Stimulated activated naive CD8-positive, alpha-beta T cell treated with anti-CD3 and anti-CD28 coated beads, Interleukin-15, amount 100 ng/mL, for 72 hours (primary cell): ENCODE data around the gene EZR.
"Not testable (repeated sequence)": the region's sequence is repeated elsewhere in the genome, so short reads cannot be mapped to it uniquely, and the experiment has no call there.

Source experiments
- ATAC-seq: fragments of 150-1000 bp; cut with Tn5 transposase; 2 replicates; pipeline ENCODE4 v1.10.0; 2021; ENCODE audit warnings: mild to moderate bottlenecking, moderate library complexity
- DNase-seq, 2 donors: peaks; one replicate each; pipeline ENCODE4 v3.0.0; 2021 to 2022
- H3K27ac Mint-ChIP-seq, 2 donors: one replicate each; pipeline ENCODE4 v1.8.0; 2022; ENCODE audit warnings: mild to moderate bottlenecking in 2 of 2, mixed read lengths in 2 of 2, moderate library complexity in 2 of 2
- H3K27me3 Mint-ChIP-seq: one replicate; pipeline ENCODE4 v1.8.0; 2022; ENCODE audit warnings: mixed read lengths
- H3K4me1 Mint-ChIP-seq: one replicate; pipeline ENCODE4 v1.8.0; 2022; ENCODE audit warnings: mild to moderate bottlenecking, mixed read lengths
- H3K4me3 Mint-ChIP-seq, 2 donors: one replicate each; pipeline ENCODE4 v1.8.0; 2022; ENCODE audit warnings: mild to moderate bottlenecking in 2 of 2, mixed read lengths in 2 of 2, moderate library complexity in 1 of 2
- H3K9me3 Mint-ChIP-seq, 2 donors: one replicate each; pipeline ENCODE4 v1.8.0; 2022; ENCODE audit warnings: mixed read lengths in 2 of 2

The EZR gene

DNA sequence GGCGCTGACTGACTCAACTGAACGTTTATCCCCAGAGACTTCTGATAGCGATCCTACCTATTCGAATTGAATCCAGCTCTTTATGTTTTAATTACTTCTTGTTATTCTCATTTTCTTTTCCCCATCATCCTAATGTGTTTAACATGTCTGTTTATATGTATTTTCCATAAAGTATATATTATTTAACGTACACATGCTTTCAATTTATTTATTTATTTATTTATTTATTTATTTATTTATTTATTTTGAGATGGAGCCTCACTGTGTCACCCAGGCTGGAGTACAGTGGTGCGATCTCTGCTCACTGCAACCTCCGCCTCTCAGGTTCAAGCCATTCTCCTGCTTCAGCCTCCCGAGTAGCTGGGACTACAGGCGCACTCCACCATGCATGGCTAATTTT lies 13.6 kb upstream of the EZR start:
- H3K27me3 Mint-ChIP-seq, ATAC-seq, H3K4me3 Mint-ChIP-seq, H3K4me1 Mint-ChIP-seq, H3K27ac Mint-ChIP-seq, DNase-seq, H3K9me3 Mint-ChIP-seq: not testable (repeated sequence)

DNA sequence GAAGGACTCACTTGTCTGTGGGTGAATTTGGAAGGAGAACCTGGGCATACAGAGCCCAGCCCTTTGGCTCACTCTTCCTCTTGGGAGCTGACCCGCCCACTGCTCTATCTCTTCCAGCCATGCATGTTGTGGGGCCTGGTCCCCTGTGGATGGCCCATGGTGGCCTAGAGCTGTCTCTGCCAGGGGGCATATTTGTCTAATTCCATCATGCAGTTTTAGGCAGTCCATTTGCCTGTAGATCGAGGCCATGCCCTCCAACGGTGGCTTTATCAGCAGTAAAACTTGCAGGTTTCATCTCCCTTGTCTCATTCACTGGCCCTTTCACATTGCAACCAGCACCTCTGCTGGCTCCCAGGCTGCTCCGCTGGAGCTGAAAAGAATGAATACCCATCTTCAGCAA lies 12.9 kb upstream of the EZR start:
- peaks cover 5% of the 10 kb centered on the region for H3K4me1 Mint-ChIP-seq
- no peak for ATAC-seq
- no peaks in the 10 kb centered on the region for H3K9me3 Mint-ChIP-seq
- H3K4me3 Mint-ChIP-seq = no peak overlapping the region
- no peak overlapping the region for H3K27ac Mint-ChIP-seq
- H3K27me3 Mint-ChIP-seq = no peaks in the 10 kb centered on the region
- DNase-seq = no peak

DNA sequence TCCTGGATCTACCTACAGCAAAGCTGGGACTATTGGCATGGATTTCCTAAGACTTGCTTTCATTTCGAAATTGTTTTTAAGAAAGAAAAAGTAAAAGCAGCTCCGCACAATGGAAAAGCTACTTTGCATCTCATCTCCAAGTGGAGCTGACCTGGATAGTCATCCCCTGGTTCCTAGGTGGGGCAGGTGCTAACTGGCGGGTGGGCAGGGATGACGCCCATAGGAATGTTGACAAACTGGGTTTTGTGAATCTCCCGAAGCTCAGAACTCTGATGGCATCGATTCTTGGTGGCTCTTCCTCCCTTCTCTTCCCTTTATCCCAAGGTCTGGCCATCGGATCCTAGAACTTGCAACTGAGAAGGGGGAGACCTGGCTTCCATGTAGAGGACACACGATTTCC lies 12.4 kb upstream of the EZR start:
- Mint-ChIP-seq H3K27ac (no peak overlapping the region), H3K27me3 (no peaks in the 10 kb centered on the region), H3K4me3 (no peak overlapping the region), H3K4me1 (peaks cover 9% of the 10 kb centered on the region), H3K9me3 (no peaks in the 10 kb centered on the region)
- no peak for DNase-seq
- ATAC-seq = no peak

DNA sequence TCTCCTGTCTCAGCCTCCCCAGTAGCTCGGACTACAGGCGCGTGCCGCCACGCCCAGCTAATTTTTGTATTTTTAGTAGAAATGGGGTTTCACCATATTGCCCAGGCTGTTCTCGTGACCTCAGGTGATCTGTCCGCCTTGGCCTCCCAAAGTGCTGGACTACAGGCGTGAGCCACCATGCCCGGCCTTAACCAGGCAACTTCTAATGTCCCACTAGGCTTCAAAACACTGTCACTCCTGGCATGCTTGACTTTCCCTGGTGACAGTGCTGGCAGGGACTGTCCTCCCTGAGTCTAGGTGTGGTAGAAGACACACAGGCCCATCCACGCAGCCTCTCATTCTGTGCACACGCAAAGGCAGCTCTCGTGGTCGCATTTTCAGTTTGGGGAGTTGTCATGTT lies 11.6 kb upstream of the EZR start:
- H3K4me1 Mint-ChIP-seq = peaks cover 12% of the 10 kb centered on the region
- H3K27ac Mint-ChIP-seq = no peak overlapping the region
- ATAC-seq = no peak

DNA sequence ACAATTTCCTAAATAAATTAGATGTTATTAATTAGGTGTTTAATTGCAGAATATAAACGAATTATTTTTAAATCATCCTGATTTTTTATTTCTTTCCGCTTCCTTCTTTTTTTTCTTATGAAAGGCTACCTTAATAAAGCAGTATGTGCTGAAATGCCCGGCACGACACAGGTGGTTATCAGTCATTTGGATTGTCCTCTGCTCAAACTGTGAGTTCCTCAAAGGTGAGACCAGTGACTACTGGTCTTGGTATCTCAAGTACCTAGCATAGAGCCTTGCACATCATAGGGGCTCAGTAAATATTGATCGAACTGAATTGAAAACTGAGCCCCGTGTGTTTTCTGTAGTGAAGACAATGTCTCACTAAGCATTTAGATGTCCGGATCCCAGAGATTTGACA lies 9.6 kb upstream of the EZR start:
- ATAC-seq (no peak), DNase-seq (no peak)
- Mint-ChIP-seq H3K27me3 (no peaks in the 10 kb centered on the region), H3K4me3 (no peak overlapping the region), H3K9me3 (no peaks in the 10 kb centered on the region), H3K27ac (peak overlapping the region in 1 of 2 donors; percentile 1), H3K4me1 (peaks cover 12% of the 10 kb centered on the region)

More for the DNA sequence above, 11.6 kb upstream of the EZR start:
- H3K4me3 Mint-ChIP-seq = no peak overlapping the region
- H3K9me3 Mint-ChIP-seq = no peaks in the 10 kb centered on the region
- H3K27me3 Mint-ChIP-seq = no peaks in the 10 kb centered on the region
- no peak for DNase-seq

DNA sequence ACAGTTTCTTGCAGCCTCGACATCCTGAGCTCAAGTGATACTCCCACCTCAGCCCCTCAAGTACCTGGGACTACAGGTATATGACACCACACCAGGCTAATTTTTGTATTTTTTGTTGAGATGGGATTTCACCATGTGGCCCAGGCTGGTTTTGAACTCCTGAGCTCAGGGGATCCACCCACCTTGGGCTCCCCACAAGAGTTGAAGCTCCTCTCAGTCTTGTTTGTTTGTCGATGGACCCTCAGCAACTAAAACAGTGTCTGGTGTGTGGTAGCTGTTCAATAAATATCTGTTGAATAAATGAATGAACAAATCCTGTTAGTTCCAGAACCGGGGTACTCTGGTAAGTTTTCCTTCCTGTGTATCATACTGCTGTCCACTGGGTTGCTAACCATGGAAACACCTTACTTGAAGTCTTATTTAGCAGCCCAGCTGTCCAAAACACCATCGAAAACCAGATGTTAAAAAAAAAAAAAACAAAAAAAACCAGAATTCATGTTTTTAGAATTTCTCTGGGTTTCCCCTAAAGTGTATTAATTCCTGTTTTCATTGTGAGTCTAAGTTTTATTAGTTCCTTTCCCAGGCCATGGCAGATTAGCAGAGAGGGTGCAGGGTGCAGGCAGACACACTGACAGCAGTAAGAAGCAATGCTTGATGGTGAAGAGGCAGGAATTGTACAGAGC lies 7.8 kb upstream of the EZR start:
- Mint-ChIP-seq H3K27ac (no peak overlapping the region), H3K4me1 (peaks cover 24% of the 10 kb centered on the region), H3K9me3 (no peaks in the 10 kb centered on the region), H3K4me3 (no peak overlapping the region), H3K27me3 (no peaks in the 10 kb centered on the region)
- no peak for ATAC-seq
- no peak for DNase-seq

DNA sequence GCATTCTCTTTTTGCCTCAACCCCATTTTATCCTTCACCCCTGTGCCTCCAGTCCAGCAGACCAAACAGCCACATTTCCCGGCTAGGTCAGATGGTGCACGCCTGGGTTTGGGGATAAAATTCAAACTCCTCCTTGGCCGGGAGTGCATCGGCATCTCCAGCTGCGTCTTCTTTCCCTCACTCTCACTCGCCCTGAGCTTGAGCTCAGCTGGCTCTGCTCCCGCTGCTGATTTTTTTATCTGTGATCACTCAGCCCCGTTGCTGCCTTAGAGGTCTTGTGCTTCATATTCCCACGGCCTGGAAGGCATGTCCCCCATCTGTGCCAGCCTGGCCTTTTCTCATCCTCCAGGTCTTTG lies 6.8 kb upstream of the EZR start:
- H3K9me3 Mint-ChIP-seq = no peaks in the 10 kb centered on the region
- H3K4me1 Mint-ChIP-seq = peaks cover 30% of the 10 kb centered on the region
- no peak overlapping the region for H3K27ac Mint-ChIP-seq
- no peak overlapping the region for H3K4me3 Mint-ChIP-seq
- DNase-seq (no peak), ATAC-seq (no peak)
- no peaks in the 10 kb centered on the region for H3K27me3 Mint-ChIP-seq

DNA sequence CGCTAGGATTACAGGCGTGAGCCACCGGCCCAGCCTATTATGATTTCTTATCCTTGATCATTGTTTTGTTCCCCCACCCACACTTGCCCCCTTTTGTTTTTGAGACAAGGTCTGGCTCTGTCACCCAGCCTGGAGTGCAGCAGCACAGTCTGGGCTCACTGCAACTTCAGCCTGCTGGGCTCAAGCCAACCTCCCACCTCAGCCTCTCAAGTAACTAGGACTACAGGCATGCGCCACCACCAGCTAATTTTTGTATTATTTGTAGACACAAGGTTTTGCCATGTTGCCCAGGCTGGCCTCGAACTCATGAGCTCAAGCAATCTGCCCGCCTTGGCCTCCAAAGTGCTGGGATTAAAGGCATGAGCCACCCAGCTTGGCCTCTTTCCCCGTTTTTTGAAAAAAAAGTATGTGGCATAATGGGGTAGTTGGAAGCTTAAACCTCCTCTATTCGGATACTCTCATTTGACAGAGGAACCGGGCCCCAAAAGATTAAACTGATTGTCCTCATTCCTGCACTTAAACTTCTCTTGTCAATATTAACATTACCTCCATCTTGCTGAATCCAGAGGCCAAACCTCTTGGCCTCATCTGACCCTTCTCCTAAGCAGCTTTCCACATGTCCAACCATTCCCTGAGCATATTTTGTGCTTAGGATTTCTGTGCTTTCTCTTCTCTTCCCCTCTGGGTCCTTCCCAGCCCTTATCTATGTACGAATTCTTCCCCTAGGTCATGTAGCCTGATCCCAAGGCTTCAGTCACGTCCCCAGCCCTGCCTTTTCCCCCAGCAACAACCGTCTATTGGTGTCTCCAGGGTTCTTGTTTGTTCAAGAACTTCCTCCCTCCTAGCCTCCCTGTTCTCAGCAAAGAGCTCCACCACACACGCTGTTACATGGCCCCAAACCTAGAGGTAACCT lies 6.1 kb upstream of the EZR start:
- no peak overlapping the region for H3K4me3 Mint-ChIP-seq
- peaks cover 31% of the 10 kb centered on the region for H3K4me1 Mint-ChIP-seq
- H3K27ac Mint-ChIP-seq = no peak overlapping the region
- DNase-seq (no peak), ATAC-seq (no peak)
- no peaks in the 10 kb centered on the region for H3K9me3 Mint-ChIP-seq
- no peaks in the 10 kb centered on the region for H3K27me3 Mint-ChIP-seq

DNA sequence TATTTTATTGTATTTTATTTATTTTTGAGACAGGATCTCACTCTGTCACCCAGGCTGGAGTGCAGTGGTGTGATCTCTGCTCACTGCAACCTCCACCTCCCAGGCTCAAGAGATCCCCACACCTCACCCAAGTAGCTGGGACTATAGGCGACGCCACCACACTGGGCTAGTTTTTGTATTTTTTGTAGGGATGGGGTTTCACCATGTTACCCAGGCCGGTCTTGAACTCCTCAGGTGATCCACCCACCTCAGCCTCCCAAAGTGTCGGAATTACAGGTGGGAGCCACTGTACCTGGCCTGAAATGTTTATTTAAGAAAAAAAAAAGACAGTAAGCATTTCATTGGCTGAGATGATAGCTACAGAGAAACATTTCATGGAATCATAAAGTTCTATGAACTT lies 4.4 kb upstream of the EZR start:
- not testable (repeated sequence) for DNase-seq, H3K9me3 Mint-ChIP-seq, H3K27ac Mint-ChIP-seq, ATAC-seq, H3K27me3 Mint-ChIP-seq, H3K4me3 Mint-ChIP-seq
- peaks cover 42% of the 10 kb centered on the region for H3K4me1 Mint-ChIP-seq

DNA sequence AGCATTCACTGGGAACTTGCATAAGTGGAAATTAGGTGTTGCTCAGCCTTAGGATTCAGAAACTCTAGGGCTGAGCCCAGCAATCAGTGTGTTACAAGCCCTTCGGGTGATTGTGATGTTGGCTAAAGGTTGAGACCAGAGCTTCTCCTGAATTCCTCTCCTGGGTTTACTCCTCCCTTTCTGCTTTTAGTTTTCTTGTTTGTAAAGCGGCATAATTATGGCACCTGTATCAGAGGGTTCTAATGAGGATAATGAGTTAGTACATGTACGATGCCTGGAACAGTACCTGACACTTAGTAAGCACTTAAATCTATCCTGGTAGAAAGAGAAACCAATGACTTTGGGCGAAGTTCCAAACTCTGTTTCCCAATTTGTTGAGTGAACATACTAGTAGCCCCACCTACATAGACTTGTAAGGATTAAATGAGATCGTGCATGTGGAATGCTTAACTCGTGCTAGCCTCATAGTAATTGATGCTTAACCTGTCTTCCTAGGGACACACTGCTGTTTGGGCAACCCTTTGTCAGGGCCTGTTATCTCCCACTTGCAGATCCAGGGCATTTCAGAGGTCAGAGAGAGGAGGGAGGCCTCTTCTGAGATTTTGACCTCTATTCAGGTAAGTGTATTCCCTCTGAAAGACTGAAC lies 932 bp upstream of the EZR start:
- Mint-ChIP-seq H3K4me1 (peaks cover 53% of the 10 kb centered on the region), H3K27me3 (no peaks in the 10 kb centered on the region)
- no peak for ATAC-seq

DNA sequence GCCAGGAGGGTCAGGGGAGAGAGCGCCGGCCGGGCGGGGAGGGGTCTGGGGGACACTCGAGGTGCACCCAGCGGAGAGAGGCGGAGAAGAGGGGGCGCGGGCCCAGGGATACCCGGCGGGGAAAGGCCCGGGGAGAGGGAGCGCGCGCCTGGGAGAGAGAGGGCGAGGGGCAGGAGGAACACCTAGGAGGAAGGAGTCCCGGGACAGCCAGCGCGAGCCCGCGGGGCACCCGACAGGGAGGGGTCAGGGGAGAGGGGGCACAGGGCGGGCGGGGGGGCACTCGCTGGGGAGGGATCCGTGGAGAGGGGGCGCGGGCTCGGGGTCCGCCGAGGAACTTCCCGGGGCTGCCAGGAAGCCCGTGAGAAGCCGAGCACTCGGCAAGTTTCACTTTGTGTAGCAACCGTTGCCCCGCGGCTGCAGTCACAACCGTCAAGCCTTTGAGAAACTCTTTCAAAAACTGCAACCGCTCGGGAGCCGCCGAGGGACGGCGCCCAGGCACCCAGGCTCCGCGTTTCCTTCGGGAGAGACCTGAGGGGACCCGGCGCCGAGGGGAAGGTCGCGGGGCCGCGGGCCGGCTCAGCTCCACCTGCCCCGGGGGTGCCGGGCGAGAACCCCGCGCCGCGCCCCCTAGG lies 471 bp downstream of the EZR start:
- ATAC-seq (peak; percentile 64), DNase-seq (peak; percentile 78 to 82)
- H3K4me1 Mint-ChIP-seq = peaks cover 67% of the 10 kb centered on the region
- H3K9me3 Mint-ChIP-seq = no peaks in the 10 kb centered on the region
- peak overlapping the region; percentile 57 to 85 for H3K27ac Mint-ChIP-seq
- H3K4me3 Mint-ChIP-seq = peak overlapping the region; percentile 92 to 98
- H3K27me3 Mint-ChIP-seq = no peaks in the 10 kb centered on the region

More for the DNA sequence above, 932 bp upstream of the EZR start:
- no peak for DNase-seq
- peak overlapping the region; percentile 30 to 76 for H3K27ac Mint-ChIP-seq
- no peaks in the 10 kb centered on the region for H3K9me3 Mint-ChIP-seq
- peak overlapping the region; percentile 59 to 67 for H3K4me3 Mint-ChIP-seq

DNA sequence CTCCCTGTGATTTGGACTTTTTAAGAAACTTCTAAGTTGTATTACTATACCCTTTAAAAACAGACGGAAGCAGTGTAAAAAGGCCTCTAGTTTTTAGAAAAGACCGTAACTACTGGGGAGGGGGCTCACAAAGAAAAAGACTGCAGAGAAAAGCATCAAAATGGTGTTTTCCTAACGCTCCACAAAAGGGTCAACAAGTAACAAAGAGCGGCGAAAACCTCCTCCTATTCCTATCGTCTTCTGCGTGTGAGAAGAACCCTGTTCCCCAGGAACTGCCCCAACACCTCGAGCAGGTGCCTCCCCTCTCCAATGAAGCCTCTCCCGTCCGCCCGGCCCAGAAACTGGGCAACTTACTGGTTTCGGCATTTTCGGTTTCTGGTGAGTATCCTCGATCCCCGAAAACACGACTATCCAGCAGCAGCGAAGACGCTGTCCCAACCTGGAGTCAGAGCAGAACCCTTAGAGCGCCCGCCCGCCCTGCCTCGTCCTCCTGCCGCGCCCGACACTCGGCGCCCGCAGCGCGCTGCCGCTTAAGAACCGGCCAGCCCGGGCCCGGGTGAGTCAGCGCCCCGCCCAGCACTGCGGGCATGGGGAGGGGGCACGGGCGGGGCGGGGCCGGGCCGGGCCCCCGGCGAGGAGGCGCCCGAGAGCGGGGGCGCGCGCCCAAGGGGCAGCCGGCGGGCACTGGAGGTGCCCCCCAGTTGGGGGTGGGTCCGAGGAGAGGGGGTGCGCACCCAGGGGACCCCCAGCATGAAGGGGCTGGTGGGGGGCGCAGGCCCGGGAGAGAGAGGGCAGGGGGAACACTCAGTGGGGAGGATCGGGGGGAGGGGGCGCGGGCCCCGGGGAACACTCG lies 1.2 kb downstream of the EZR start:
- Mint-ChIP-seq H3K27me3 (no peaks in the 10 kb centered on the region), H3K9me3 (no peaks in the 10 kb centered on the region), H3K27ac (peak overlapping the region; percentile 96), H3K4me3 (peak overlapping the region; percentile 92 to 98), H3K4me1 (peaks cover 70% of the 10 kb centered on the region)
- ATAC-seq (peak; percentile 69), DNase-seq (peak; percentile 79 to 82)

DNA sequence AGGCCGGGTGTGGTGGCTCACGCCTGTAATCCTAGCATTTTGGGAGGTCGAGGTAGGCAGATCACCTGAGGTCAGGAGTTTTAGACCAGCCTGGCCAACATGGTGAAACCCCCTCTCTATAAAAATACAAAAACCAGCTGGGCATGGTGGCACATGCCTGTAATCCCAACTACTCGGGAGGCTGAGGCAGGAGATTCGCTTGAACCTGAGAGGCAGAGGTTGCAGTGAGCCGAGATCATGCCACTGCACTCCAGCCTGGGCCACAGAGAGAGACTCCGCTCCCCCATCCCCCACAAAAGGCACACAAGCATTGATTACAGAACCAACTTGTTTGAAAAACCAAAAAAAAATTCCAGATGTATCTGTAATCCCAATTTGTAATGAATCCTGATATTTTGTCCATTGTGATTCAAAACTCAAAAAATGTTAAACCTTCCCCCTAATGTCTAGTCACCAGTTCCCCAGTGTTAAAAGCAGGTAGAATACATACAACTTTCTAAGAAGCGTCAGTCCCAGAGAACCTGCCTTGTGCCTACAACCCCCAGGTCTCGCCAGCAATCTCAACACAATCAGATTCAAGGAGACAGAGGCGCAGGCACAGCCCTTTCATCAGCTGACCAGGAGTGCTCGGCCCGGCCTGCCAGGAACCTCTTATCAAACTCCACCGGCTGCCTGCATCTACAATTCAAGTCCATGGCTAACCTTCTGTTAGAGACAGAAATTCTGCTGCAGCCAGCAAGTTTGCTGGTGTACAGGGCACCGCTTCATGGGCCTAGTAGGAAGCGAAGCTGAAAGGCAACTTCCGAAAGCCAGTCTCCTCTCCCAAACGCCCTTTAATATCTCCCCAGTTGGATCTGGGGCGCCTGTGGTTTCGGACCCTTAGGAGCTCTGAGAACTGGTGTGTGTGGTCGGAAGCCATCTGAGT lies 2.1 kb downstream of the EZR start:
- no peaks in the 10 kb centered on the region for H3K9me3 Mint-ChIP-seq
- H3K27me3 Mint-ChIP-seq = no peaks in the 10 kb centered on the region
- peaks cover 72% of the 10 kb centered on the region for H3K4me1 Mint-ChIP-seq
- H3K4me3 Mint-ChIP-seq = peak overlapping the region; percentile 92 to 98
- ATAC-seq (no peak), DNase-seq (peak in 1 of 2 donors; percentile 28)
- H3K27ac Mint-ChIP-seq = peak overlapping the region; percentile 96

DNA sequence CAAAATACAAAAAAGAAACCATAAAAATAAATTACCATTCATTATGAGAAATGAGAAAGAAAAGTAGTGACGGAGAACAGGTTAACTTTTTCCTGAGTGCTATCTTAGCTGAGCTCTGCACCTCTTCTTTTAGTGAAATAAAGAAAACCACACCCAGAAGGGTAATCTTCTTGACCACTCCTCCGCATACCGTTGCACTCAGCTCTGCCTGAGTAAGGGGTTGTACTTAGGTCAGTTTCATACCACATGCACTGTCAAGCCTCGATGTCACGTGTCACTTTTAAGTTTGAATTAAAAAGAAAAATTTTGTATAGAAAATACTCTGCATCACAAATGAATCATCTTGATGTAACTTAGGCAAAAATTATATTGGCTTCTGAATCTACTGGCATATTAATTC lies 2.8 kb downstream of the EZR start:
- ATAC-seq (peak; percentile 26), DNase-seq (peak in 1 of 2 donors; percentile 40)
- no peaks in the 10 kb centered on the region for H3K9me3 Mint-ChIP-seq
- H3K4me3 Mint-ChIP-seq = peak overlapping the region; percentile 92 to 98
- no peaks in the 10 kb centered on the region for H3K27me3 Mint-ChIP-seq
- peak overlapping the region; percentile 96 for H3K27ac Mint-ChIP-seq
- H3K4me1 Mint-ChIP-seq = peaks cover 77% of the 10 kb centered on the region
